HEK293 (cell line): ENCODE measurements around the gene TMOD1.
A peak's percentile ranks its signal among the peaks of the same experiment; 100 is the strongest.
"Not testable (repeated sequence)": the region's sequence is repeated elsewhere in the genome, so short reads cannot be mapped to it uniquely, and the experiment has no call there.

ENCODE experiments used
- CTCF ChIA-PET: fragments of 350-600 bp; formaldehyde crosslinking; extraction: SDS; loops from one replicate; lab custom pipeline; 2021; ENCODE audit warnings: antibody characterized with exemption; lab: Yijun Ruan, JAX
- POLR2A ChIA-PET: fragments of 300-600 bp; formaldehyde crosslinking; extraction: SDS; loops from one replicate; lab custom pipeline; 2020; ENCODE audit warnings: antibody characterized with exemption, inconsistent platforms; lab: Yijun Ruan, JAX
- H3K27ac ChIP-seq: fragments of 200-500 bp; sonication (Bioruptor generic); 2 replicates; pipeline ENCODE4 v1.5.1; 2014; ENCODE audit warnings: low read depth, low read length, control low read depth, inconsistent platforms; ENCODE audit errors: extremely low read depth
- H3K36me3 ChIP-seq, 2 experiments: fragments of 200-500 bp in 1 of 2; sonication (Bioruptor generic) in 1 of 2; 1 replicate in 1 of 2; 2 replicates in 1 of 2; pipeline ENCODE4 v1.5.1; 2014 to 2017; ENCODE audit warnings: inconsistent platforms in 2 of 2, low read length in 2 of 2; ENCODE audit not compliant: control insufficient read depth in 2 of 2, insufficient read depth in 1 of 2
- H3K4me1 ChIP-seq: fragments of 200-500 bp; sonication (Bioruptor generic); 2 replicates; pipeline ENCODE4 v1.5.1; 2014; ENCODE audit warnings: mild to moderate bottlenecking, low read length, inconsistent platforms; ENCODE audit not compliant: control insufficient read depth, insufficient read depth
- H3K4me3 ChIP-seq: 2 replicates; pipeline ENCODE4 v1.5.1; 2011; ENCODE audit warnings: low read depth, mild to moderate bottlenecking, control low read depth, low read length, moderate library complexity
- H3K9me3 ChIP-seq: fragments of 200-500 bp; sonication (Bioruptor generic); 2 replicates; pipeline ENCODE4 v1.5.1; 2014; ENCODE audit warnings: low read depth, low read length, inconsistent platforms; ENCODE audit not compliant: control insufficient read depth, insufficient read depth
- IKZF3 ChIP-seq: fragments of 450-650 bp; IDR thresholded peaks from 2 replicates; pipeline ENCODE4 v1.5.0; 2018; ENCODE audit warnings: missing biosample characterization, mild to moderate bottlenecking, missing genetic modification characterization, moderate library complexity
- PRDM10 ChIP-seq: fragments of 450-650 bp; formaldehyde crosslinking; IDR thresholded peaks from 2 replicates; pipeline ENCODE4 v1.5.1; 2016; ENCODE audit warnings: missing biosample characterization, missing genetic modification characterization
- SP2 ChIP-seq: fragments of 450-650 bp; formaldehyde crosslinking; IDR thresholded peaks from 2 replicates; pipeline ENCODE4 v1.5.1; 2016; ENCODE audit warnings: missing biosample characterization, missing genetic modification characterization
- SP7 ChIP-seq: fragments of 450-650 bp; formaldehyde crosslinking; IDR thresholded peaks from 2 replicates; pipeline ENCODE4 v1.5.1; 2016; ENCODE audit warnings: missing biosample characterization, missing genetic modification characterization
- YY1 ChIP-seq: fragments of 450-650 bp; formaldehyde crosslinking; IDR thresholded peaks from 2 replicates; pipeline ENCODE4 v1.5.1; 2018; ENCODE audit warnings: missing biosample characterization, missing genetic modification characterization
- ZBTB1 ChIP-seq: fragments of 450-650 bp; formaldehyde crosslinking; IDR thresholded peaks from 2 replicates; pipeline ENCODE4 v1.5.1; 2016; ENCODE audit warnings: missing biosample characterization, missing genetic modification characterization
- ZBTB21 ChIP-seq: fragments of 450-650 bp; formaldehyde crosslinking; IDR thresholded peaks from 2 replicates; pipeline ENCODE4 v1.5.1; 2017; ENCODE audit warnings: missing biosample characterization, missing genetic modification characterization
- ZFHX2 ChIP-seq: fragments of 450-650 bp; formaldehyde crosslinking; conservative IDR thresholded peaks from 2 replicates; pipeline ENCODE4 v1.5.1; 2016; ENCODE audit warnings: missing biosample characterization, missing genetic modification characterization
- ZNF146 ChIP-seq: fragments of 450-650 bp; formaldehyde crosslinking; IDR thresholded peaks from 2 replicates; pipeline ENCODE4 v1.5.1; 2016; ENCODE audit warnings: missing biosample characterization, missing genetic modification characterization
- ZNF211 ChIP-seq: fragments of 450-650 bp; formaldehyde crosslinking; IDR thresholded peaks from 2 replicates; pipeline ENCODE4 v1.5.1; 2016; ENCODE audit warnings: low read depth, missing biosample characterization, missing genetic modification characterization
- ZNF280C ChIP-seq: fragments of 450-650 bp; formaldehyde crosslinking; IDR thresholded peaks from 2 replicates; pipeline ENCODE4 v1.5.1; 2016; ENCODE audit warnings: missing biosample characterization, missing genetic modification characterization
- ZNF513 ChIP-seq: fragments of 450-650 bp; IDR thresholded peaks from 2 replicates; pipeline ENCODE4 v1.5.1; 2018; ENCODE audit warnings: missing biosample characterization, missing genetic modification characterization
- ZNF521 ChIP-seq: fragments of 450-650 bp; formaldehyde crosslinking; IDR thresholded peaks from 2 replicates; pipeline ENCODE4 v1.5.1; 2017; ENCODE audit warnings: missing biosample characterization, mild to moderate bottlenecking, missing genetic modification characterization
- ZNF600 ChIP-seq: fragments of 450-650 bp; formaldehyde crosslinking; IDR thresholded peaks from 2 replicates; pipeline ENCODE4 v1.5.1; 2016; ENCODE audit warnings: missing biosample characterization, missing genetic modification characterization

TMOD1 gene

GRCh38 chr9:97581590-97581989 is 80.1 kb downstream of the TMOD1 start:
- H3K4me1 ChIP-seq, CTCF ChIA-PET, H3K27ac ChIP-seq, H3K9me3 ChIP-seq, H3K4me3 ChIP-seq, POLR2A ChIA-PET, H3K36me3 ChIP-seq: not testable (repeated sequence)

DNA sequence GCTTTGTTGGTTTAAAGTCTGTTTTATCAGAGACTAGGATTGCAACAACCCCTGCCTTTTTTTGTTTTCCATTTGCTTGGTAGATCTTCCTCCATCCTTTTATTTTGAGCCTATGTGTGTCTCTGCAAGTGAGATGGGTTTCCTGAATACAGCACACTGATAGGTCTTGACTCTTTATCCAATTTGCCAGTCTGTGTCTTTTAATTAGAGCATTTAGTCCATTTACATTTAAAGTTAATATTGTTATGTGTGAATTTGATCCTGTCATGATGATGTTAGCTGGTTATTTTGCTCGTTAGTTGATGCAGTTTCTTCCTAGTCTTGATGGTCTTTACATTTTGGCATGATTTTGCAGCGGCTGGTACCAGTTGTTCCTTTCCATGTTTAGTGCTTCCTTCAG is 83.3 kb downstream of the TMOD1 start:
- POLR2A ChIA-PET, H3K27ac ChIP-seq, H3K9me3 ChIP-seq, H3K4me1 ChIP-seq, CTCF ChIA-PET, H3K36me3 ChIP-seq, H3K4me3 ChIP-seq: not testable (repeated sequence)

DNA sequence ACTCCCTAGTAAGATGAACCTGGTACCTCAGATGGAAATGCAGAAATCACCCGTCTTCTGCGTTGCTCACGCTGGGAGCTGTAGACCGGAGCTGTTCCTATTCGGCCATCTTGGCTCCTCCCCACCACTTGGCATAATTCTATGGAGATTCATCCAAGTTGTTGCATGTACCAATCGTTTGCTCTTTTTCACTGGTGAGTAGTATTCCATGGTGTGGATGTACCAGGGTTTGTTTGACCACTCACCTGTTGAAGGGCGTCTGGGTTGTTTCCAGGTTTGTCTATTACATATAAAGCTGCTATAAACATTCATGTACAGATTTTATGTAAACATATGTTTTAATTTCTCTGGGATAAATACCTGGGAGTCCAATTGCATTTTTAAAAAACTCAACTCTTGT is 85.4 kb downstream of the TMOD1 start:
- H3K27ac ChIP-seq, H3K4me1 ChIP-seq, CTCF ChIA-PET, POLR2A ChIA-PET, H3K9me3 ChIP-seq, H3K36me3 ChIP-seq, H3K4me3 ChIP-seq: not testable (repeated sequence)
- TF ChIP-seq ZNF146 = peak; percentile 51

GRCh38 chr9:97591535-97591934 is 90.1 kb downstream of the TMOD1 start:
- no peak overlapping the region for H3K27ac ChIP-seq
- H3K4me1 ChIP-seq = no peaks in the 10 kb centered on the region
- ChIA-PET POLR2A (no interaction called here), CTCF (interaction anchor here (0.7 to 4.8 kb wide), 2 partner anchors 11 to 123 kb away, joined by 3 to 38 read pairs; no protein-coding TSS in a partner anchor)
- TF ChIP-seq SP7 (tag by site-specific recombination) = no peak
- no peak for TF ChIP-seq ZBTB1 (tag by site-specific recombination)
- no peak for TF ChIP-seq ZBTB21
- no peak for TF ChIP-seq ZNF280C (tag by site-specific recombination)
- no peak for TF ChIP-seq ZFHX2 (tag by site-specific recombination)
- TF ChIP-seq IKZF3 = no peak
- no peak for TF ChIP-seq ZNF521
- TF ChIP-seq ZNF513 (tag by site-specific recombination) = no peak
- TF ChIP-seq PRDM10 = no peak
- TF ChIP-seq SP2 (tag by site-specific recombination) = no peak
- no peak for TF ChIP-seq YY1 (tag by site-specific recombination)
- no peak for TF ChIP-seq ZNF211 (tag by site-specific recombination)
- TF ChIP-seq ZNF600 (tag by site-specific recombination) = no peak
- no peak overlapping the region for H3K4me3 ChIP-seq
- H3K36me3 ChIP-seq = peaks cover 0 to 34% of the 10 kb centered on the region in 2 experiments; a peak in 1 of 3 replicates
- no peaks in the 10 kb centered on the region for H3K9me3 ChIP-seq
